Heart right ventricle (tissue), 16 donors: ENCODE results near the gene MFSD11. TPM values are rescaled to one million over a fixed set of nuclear protein-coding genes. Genes with fewer than 3 reads are reported as not detected.
"Not testable (repeated sequence)": the region's sequence is repeated elsewhere in the genome, so short reads cannot be mapped to it uniquely, and the experiment has no call there.

Source experiments
- ATAC-seq, 8 donors: fragments of 200-7000 bp; cut with Tn5 transposase; one replicate each; pipeline ENCODE4 v1.9.1; 2020; ENCODE audit warnings: mild to moderate bottlenecking in 8 of 8, moderate library complexity in 8 of 8, moderate number of reproducible peaks in 1 of 8
- DNase-seq, 2 donors: peaks; one replicate each; pipeline ENCODE4 v3.0.0-alpha.2; 2020
- H3K27ac ChIP-seq, 10 donors: fragments of 200-600 bp; sonication (generic) in 2 of 10; one replicate each; pipeline versions ENCODE4 v1.5.0 to v1.8.0; 2020 to 2022; ENCODE audit warnings: mild to moderate bottlenecking in 3 of 10
- H3K27me3 ChIP-seq, 7 donors: fragments of 200-600 bp; one replicate each; pipeline ENCODE4 v1.8.0; 2021 to 2022; ENCODE audit warnings: mild to moderate bottlenecking in 2 of 7
- H3K36me3 ChIP-seq, 9 donors: fragments of 200-600 bp; sonication (generic) in 1 of 9; one replicate each; pipeline versions ENCODE4 v1.5.0 to v1.8.0; 2020 to 2022; ENCODE audit warnings: mild to moderate bottlenecking in 2 of 9
- H3K4me1 ChIP-seq, 9 donors: fragments of 200-600 bp; sonication (generic) in 1 of 9; one replicate each; pipeline versions ENCODE4 v1.5.0 to v1.8.0; 2020 to 2022; ENCODE audit warnings: mild to moderate bottlenecking in 4 of 9
- H3K4me3 ChIP-seq, 10 donors: fragments of 200-600 bp; sonication (generic) in 2 of 10; one replicate each; pipeline versions ENCODE4 v1.5.0 to v1.8.0; 2020 to 2022; ENCODE audit warnings: mild to moderate bottlenecking in 7 of 10, moderate library complexity in 2 of 10
- H3K9me3 ChIP-seq, 11 donors: fragments of 200-600 bp in 10 of 11; sonication (generic) in 2 of 11; one replicate each; pipeline versions ENCODE4 v1.5.0 to v1.8.0; 2013 to 2022; ENCODE audit warnings: mild to moderate bottlenecking in 2 of 11, control low read depth in 1 of 11, moderate library complexity in 1 of 11
- WGBS, 2 donors: extraction: QIAGEN DNeasy Blood & Tissue Kit; methylation state at CpG; one replicate each; pipeline ENCODE4 v1.1.7; 2013; ENCODE audit warnings: inconsistent platforms in 1 of 2; 5-methylcytosine and 5-hydroxymethylcytosine counted together
- intact Hi-C, 10 donors: fragments of 100-400 bp; cut with DNase I; formaldehyde crosslinking; loops; one replicate each; pipeline versions ENCODE4 v1.11.1 to v1.14.2; 2022
- polyA plus RNA-seq, 2 donors: library from polyadenylated mRNA; stranded (reverse); fragments of 200-250 nt; gene quantifications; one replicate each; pipeline ENCODE4 v1.2.3, GENCODE V29; 2013
- total RNA-seq, 10 donors: library from RNA; stranded (reverse); fragmentation: NEBNext Ultra II Directional in 3 of 10; extraction: Animal tissue kit (Norgen Biotek cat#: 25700) in 3 of 10; gene quantifications; one replicate each; pipeline versions ENCODE4 v1.2.1 to v1.2.4, GENCODE V29; 2021 to 2023
- TF ChIP-seq, protein P1 (sequence below), 9 donors: fragments of 200-600 bp; sonication (generic) in 2 of 9; IDR thresholded peaks; one replicate each; pipeline versions ENCODE4 v1.5.0 to v1.8.0; 2021 to 2022; ENCODE audit warnings: antibody characterized with exemption in 9 of 9, mild to moderate bottlenecking in 5 of 9, moderate library complexity in 1 of 9
- donor health status: Arrhythmogenic right ventricular cardiomyopathy.
- donor health status: ischemic (EF 13 %, LVEDD 7.1; RV severe dilation, severe dysfunction).
- donor health status: healthy with polysubstance abuse.
- donor health status: DM: no; HTN: yes; CAD: no.
- donor health status: DM: no; HTN: no; CAD: no.
- donor health status: ischemic (EF 25% LVEDD 6.9; RV normal size, moderate dysfunction).
- donor health status: ischemic (EF 25% LVEDD 5.7; RV mildly dilated, moderate dysfunction).
- donor health status: healthy.
- donor health status: DM: yes; HTN: yes; CAD: no.
- donor health status: Ischemic cardiomyopathy.
- donor health status: ischemic (EF 35%, LVEDD 5.7; RV mildly dilated, moderate dysfunction).
- donor health status: nonischemic (EF 11% LVEDD 7.7; RV severe dilation, severe dysfunction).
- donor health status: DM: yes; HTN: yes; CAD: no.
- donor health status: PGD.
- donor health status: ischemic (EF 29% LVEDD 5.4; RV normal size, mild dysfunction).
- donor health status: nonischemic (EF 23%, LVEDD 6.1; RV moderate dilation, normal function).

The MFSD11 gene
- total and polyA plus RNA-seq, 12 donors: 9.2 to 34.4 (median 28.9) TPM

DNA sequence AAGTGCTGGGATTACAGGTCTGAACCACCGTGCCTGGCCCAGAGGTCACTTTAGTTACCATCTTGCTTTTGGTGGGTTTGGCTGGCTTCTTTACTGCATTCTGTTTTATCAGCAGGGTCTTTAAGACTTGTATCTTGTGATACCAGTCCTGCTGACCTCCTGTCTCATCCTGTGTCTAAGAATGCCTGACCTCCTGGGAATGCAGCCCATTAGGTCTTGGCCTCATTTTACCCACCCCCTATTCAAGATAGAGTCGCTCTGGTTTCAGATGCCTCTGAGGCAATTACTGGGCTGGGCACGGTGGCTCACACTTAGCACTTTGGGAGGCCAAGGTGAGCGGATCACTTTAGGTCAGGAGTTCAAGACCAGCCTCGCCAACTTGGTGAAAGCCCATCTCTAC is 63.8 kb downstream of the MFSD11 start:
- TF ChIP-seq, protein P1, sequence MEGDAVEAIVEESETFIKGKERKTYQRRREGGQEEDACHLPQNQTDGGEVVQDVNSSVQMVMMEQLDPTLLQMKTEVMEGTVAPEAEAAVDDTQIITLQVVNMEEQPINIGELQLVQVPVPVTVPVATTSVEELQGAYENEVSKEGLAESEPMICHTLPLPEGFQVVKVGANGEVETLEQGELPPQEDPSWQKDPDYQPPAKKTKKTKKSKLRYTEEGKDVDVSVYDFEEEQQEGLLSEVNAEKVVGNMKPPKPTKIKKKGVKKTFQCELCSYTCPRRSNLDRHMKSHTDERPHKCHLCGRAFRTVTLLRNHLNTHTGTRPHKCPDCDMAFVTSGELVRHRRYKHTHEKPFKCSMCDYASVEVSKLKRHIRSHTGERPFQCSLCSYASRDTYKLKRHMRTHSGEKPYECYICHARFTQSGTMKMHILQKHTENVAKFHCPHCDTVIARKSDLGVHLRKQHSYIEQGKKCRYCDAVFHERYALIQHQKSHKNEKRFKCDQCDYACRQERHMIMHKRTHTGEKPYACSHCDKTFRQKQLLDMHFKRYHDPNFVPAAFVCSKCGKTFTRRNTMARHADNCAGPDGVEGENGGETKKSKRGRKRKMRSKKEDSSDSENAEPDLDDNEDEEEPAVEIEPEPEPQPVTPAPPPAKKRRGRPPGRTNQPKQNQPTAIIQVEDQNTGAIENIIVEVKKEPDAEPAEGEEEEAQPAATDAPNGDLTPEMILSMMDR (IDR thresholded peaks at IDR 0.05): no peak
- Histone ChIP-seq H3K4me3 (no peak overlapping the region), H3K9me3 (no peaks in the 10 kb centered on the region), H3K27ac (no peak overlapping the region), H3K27me3 (no peaks in the 10 kb centered on the region), H3K36me3 (no peaks in the 10 kb centered on the region), H3K4me1 (no peaks in the 10 kb centered on the region)
- WGBS, 2 donors: 84 to 85% methylated on average over 5 of the region's 5 CpGs
- DNase-seq (no peak), ATAC-seq (no peak)
- intact Hi-C loops: no loop called here

DNA sequence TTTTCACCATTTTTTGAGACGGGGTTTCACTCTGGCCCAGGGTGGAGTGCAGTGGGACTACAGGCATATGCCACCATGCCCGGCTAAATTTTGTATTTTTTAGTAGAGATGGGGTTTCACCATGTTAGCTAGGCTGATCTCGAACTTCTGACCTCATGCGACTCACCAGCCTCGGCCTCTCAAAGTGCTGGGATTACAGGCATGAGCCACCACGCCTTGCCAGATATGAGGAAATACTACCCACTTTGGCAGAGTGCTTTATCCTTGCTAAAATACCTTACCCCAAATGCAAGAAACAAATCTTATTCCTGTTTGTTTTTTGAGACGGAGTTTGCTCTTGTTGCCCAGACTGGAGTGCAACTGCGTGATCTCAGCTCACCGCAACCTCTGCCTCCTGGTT is 67.4 kb downstream of the MFSD11 start:
- H3K27ac ChIP-seq: no peak overlapping the region
- TF ChIP-seq, protein P1 (IDR thresholded peaks at IDR 0.05): no peak
- 92 to 95% methylated on average over 9 of the region's 9 CpGs for WGBS, 2 donors
- H3K27me3 ChIP-seq: no peaks in the 10 kb centered on the region
- intact Hi-C loops: no loop called here
- H3K36me3 ChIP-seq: no peaks in the 10 kb centered on the region
- DNase-seq (no peak), ATAC-seq (no peak)
- no peak overlapping the region for H3K4me3 ChIP-seq
- no peaks in the 10 kb centered on the region for H3K4me1 ChIP-seq
- H3K9me3 ChIP-seq: no peaks in the 10 kb centered on the region

DNA sequence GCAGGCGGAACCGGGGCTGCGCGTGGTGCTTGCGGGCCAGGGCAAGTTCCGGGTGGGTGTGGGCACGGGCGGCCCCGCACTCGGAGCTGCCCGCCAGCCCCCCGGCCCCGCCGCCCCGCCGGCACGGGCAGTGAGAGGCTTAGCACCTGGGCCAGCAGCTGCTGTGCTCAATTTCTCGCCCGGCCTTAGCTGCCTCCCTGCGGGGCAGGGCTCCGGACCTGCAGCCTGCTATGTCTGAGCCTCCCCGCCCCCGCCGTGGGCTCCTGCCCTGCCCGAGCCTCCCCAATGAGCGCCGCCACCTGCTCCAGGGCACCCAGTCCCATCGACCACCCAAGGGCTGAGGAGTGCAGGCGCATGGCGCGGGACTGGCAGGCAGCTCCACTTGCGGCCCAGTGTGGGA is 68.2 kb downstream of the MFSD11 start:
- H3K36me3 ChIP-seq, DNase-seq, H3K9me3 ChIP-seq, H3K27ac ChIP-seq, H3K27me3 ChIP-seq, H3K4me1 ChIP-seq, H3K4me3 ChIP-seq, ATAC-seq, intact Hi-C loops: not testable (repeated sequence)
- WGBS, 2 donors: 90 to 94% methylated on average over 30 to 32 of the region's 32 CpGs

DNA sequence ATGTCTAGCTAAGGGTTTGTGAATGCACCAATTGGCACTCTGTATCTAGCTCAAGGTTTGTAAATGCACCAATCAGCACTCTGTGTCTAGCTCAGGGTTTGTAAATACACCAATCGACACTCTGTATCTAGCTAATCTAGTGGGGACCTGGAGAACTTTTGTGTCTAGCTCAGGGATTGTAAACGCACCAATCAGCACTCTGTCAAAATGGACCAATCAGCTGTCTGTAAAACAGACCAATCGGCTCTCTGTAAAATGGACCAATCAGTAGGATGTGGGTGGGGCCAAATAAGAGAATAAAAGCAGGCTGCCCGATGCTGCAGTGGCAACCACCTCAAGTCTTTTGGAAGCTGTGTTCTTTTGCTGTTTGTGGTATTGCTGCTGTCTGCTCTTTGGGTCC is 68.8 kb downstream of the MFSD11 start:
- H3K9me3 ChIP-seq, H3K4me3 ChIP-seq, intact Hi-C loops, H3K27ac ChIP-seq, H3K4me1 ChIP-seq, DNase-seq, H3K27me3 ChIP-seq, H3K36me3 ChIP-seq, ATAC-seq: not testable (repeated sequence)
- 94 to 95% methylated on average over 4 of the region's 4 CpGs for WGBS, 2 donors

DNA sequence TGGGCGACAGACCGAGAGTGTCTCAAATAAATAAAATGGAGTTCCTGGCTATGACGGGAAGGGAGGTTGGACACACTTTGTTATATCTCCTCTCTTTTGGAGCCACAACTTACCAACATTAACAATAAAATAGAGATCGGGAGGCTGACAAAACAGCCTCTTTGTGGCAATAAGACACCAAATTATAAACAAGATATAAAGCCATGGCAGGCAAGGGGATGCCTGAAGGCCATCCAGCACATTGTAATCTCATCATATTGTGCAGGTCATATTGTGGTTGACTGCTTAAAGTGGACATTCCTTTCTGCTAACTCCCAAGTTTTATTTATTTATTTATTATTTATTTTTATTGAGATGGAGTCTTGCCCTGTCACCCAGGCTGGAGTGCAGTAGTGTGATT is 70.4 kb downstream of the MFSD11 start:
- Histone ChIP-seq H3K9me3 (no peaks in the 10 kb centered on the region), H3K27ac (no peak overlapping the region), H3K36me3 (no peaks in the 10 kb centered on the region), H3K4me1 (no peaks in the 10 kb centered on the region), H3K4me3 (no peak overlapping the region), H3K27me3 (no peaks in the 10 kb centered on the region)
- TF ChIP-seq, protein P1 (IDR thresholded peaks at IDR 0.05): no peak
- DNase-seq (no peak), ATAC-seq (no peak)
- intact Hi-C loops: no loop called here
- 94 to 97% methylated on average over 4 of the region's 4 CpGs for WGBS, 2 donors

DNA sequence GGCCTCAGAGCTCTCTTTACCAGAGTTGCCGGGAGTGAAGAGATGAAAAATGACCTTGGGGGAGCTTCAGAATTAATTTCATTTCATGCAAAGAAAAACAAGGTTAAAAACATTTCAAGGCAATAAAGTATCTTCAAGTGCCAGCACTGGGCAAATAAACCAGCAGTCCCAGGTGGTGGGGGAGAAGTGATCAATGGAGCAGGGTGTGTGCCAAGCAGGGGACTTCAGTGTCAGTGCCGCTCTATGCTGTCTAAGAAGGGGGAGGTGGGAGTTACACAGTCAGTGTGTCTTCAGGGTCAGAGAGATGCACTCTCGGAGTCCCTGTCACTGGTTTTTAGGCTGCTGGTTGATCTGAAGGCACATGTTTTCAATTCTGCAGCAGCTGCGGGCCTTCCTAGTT is 73.0 kb downstream of the MFSD11 start:
- intact Hi-C loops: no loop called here
- ATAC-seq (no peak), DNase-seq (no peak)
- H3K4me3 ChIP-seq: no peak overlapping the region
- TF ChIP-seq, protein P1 (IDR thresholded peaks at IDR 0.05): no peak
- no peaks in the 10 kb centered on the region for H3K36me3 ChIP-seq
- no peaks in the 10 kb centered on the region for H3K27me3 ChIP-seq
- 86 to 91% methylated on average over 4 of the region's 4 CpGs for WGBS, 2 donors
- no peaks in the 10 kb centered on the region for H3K9me3 ChIP-seq
- no peaks in the 10 kb centered on the region for H3K4me1 ChIP-seq
- H3K27ac ChIP-seq: no peak overlapping the region
